Gastroesophageal sphincter (tissue), 3 donors: ENCODE data around the gene CMC2.

Source experiments
- CTCF ChIP-seq, 4 experiments: fragments of 200-600 bp in 2 of 4; fragments of 450-650 bp in 2 of 4; sonication (generic) in 1 of 4; IDR thresholded peaks; one replicate each; pipeline ENCODE4 v1.5.1; 2017 to 2019; ENCODE audit warnings: antibody characterized with exemption in 4 of 4, mild to moderate bottlenecking in 2 of 4, moderate library complexity in 2 of 4
- EP300 ChIP-seq: sonication (generic); formaldehyde crosslinking; IDR thresholded peaks from one replicate; pipeline ENCODE4 v1.6.1; 2017; ENCODE audit warnings: antibody characterized with exemption, mild to moderate bottlenecking
- POLR2A ChIP-seq, 2 donors: fragments of 450-650 bp; IDR thresholded peaks; one replicate each; pipeline ENCODE4 v1.6.1; 2017; ENCODE audit warnings: antibody characterized with exemption in 2 of 2, mild to moderate bottlenecking in 2 of 2, moderate library complexity in 1 of 2
- POLR2AphosphoS5 ChIP-seq: sonication (generic); formaldehyde crosslinking; IDR thresholded peaks from one replicate; pipeline ENCODE4 v1.6.1; 2017; ENCODE audit warnings: antibody characterized with exemption

- TF ChIP-seq POLR2A (IDR thresholded peaks at IDR 0.05) (no peak), CTCF (IDR thresholded peaks at IDR 0.05) (no peak), EP300 (no peak), POLR2AphosphoS5 (no peak)
Measured at GRCh38 chr16:81041696-81042095, 35.0 kb upstream of the CMC2 start.
